NCI-H510A (cell line): ENCODE data around the gene ELMO1.

Experiments
- DNase-seq: peaks from one replicate; lab custom pipeline; 2025; lab: John Stamatoyannopoulos, UW

ELMO1 gene

GRCh38 chr7:37119296-37119860 lies 329.3 kb downstream of the ELMO1 start:
- no peak for DNase-seq

- no peak for DNase-seq
These were observed 330.7 kb downstream of the ELMO1 start for GRCh38 chr7:37118004-37118403.

GRCh38 chr7:37117292-37117691 lies 331.4 kb downstream of the ELMO1 start:
- DNase-seq = no peak

GRCh38 chr7:37116093-37116701 lies 332.5 kb downstream of the ELMO1 start:
- no peak for DNase-seq

- no peak for DNase-seq
These were observed 334.9 kb downstream of the ELMO1 start for GRCh38 chr7:37113661-37114355.

- no peak for DNase-seq
These were observed 335.8 kb downstream of the ELMO1 start for GRCh38 chr7:37112876-37113275.

GRCh38 chr7:37112218-37112617 lies 336.4 kb downstream of the ELMO1 start:
- no peak for DNase-seq

GRCh38 chr7:37111459-37111858 lies 337.2 kb downstream of the ELMO1 start:
- DNase-seq = no peak

- DNase-seq = no peak
These were observed 337.8 kb downstream of the ELMO1 start for GRCh38 chr7:37110660-37111424.

GRCh38 chr7:37109843-37110242 lies 338.8 kb downstream of the ELMO1 start:
- DNase-seq = no peak

- DNase-seq = no peak
These were observed 339.5 kb downstream of the ELMO1 start for GRCh38 chr7:37109016-37109683.

GRCh38 chr7:37108615-37109014 lies 340.0 kb downstream of the ELMO1 start:
- no peak for DNase-seq

GRCh38 chr7:37107047-37107750 lies 341.5 kb downstream of the ELMO1 start:
- no peak for DNase-seq

GRCh38 chr7:37105762-37106161 lies 342.9 kb downstream of the ELMO1 start:
- no peak for DNase-seq

GRCh38 chr7:37104822-37105518 lies 343.7 kb downstream of the ELMO1 start:
- DNase-seq = no peak

- DNase-seq = no peak
These were observed 346.0 kb downstream of the ELMO1 start for GRCh38 chr7:37102518-37103137.

- no peak for DNase-seq
These were observed 347.8 kb downstream of the ELMO1 start for GRCh38 chr7:37100735-37101331.

GRCh38 chr7:37098762-37099161 lies 349.9 kb downstream of the ELMO1 start:
- DNase-seq = no peak

GRCh38 chr7:37097983-37098382 lies 350.7 kb downstream of the ELMO1 start:
- no peak for DNase-seq

GRCh38 chr7:37097276-37097675 lies 351.4 kb downstream of the ELMO1 start:
- no peak for DNase-seq
